ENCODE data around the gene RPL22. TPM values are rescaled to one million over a fixed set of nuclear protein-coding genes. Genes with fewer than 3 reads are reported as not detected.

Gene RPL22
- total and polyA plus RNA-seq, 4 donors, result 186 to 985 (median 248) TPM

DNA sequence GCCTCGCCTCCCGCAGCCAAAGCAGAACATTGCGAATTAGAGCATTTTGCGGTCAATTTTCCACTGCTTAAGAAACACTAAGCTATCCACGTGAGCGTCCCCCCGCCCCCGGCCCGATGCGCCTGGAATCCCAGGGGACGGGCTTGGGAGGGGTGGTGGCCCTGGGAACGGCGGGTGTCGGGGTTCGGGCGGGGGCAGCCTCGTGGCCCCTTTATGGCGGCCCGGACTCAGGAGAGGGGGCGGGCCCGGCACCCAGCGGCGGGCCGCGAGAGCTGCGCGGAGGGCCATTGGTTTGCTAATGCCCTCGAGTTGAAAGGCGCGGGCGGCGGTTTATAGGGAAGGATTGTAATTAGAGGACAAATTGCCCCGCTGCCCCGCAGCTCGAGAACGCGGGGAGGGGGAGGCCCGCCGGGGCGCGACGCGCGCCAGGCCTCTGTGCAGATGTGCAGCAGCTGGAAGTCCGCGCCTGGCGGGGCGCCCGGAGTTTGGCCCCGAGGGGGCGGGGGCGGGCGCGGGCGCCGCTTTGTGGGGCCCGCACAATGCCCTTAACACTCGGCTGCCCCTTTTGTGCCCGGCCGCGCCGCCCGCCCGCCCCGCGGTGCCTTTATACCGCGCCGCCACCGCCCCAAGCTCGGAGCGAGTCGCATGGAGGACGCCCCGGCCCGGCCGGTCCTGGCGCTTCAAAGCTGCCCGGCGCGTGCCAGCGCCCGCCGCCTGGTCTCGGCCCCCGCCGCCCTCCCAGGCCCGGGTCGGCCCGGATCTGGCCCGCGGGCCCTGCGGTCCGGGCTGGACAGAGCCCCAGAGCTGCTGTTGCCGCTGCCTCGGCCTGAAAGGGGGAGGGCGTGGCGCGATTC is 42.7 kb upstream of the RPL22 start:
- TF ChIP-seq, protein P1, sequence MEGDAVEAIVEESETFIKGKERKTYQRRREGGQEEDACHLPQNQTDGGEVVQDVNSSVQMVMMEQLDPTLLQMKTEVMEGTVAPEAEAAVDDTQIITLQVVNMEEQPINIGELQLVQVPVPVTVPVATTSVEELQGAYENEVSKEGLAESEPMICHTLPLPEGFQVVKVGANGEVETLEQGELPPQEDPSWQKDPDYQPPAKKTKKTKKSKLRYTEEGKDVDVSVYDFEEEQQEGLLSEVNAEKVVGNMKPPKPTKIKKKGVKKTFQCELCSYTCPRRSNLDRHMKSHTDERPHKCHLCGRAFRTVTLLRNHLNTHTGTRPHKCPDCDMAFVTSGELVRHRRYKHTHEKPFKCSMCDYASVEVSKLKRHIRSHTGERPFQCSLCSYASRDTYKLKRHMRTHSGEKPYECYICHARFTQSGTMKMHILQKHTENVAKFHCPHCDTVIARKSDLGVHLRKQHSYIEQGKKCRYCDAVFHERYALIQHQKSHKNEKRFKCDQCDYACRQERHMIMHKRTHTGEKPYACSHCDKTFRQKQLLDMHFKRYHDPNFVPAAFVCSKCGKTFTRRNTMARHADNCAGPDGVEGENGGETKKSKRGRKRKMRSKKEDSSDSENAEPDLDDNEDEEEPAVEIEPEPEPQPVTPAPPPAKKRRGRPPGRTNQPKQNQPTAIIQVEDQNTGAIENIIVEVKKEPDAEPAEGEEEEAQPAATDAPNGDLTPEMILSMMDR (IDR thresholded peaks at IDR 0.05; ENCODE audit: control extremely low read depth, extremely low read depth), result no peak
- WGBS, 2 donors, result 1 to 2% methylated on average over 59 to 99 of the region's 99 CpGs
- Histone ChIP-seq H3K4me3 (no peak overlapping the region), H3K27ac (ENCODE audit: low read depth in 1 of 2, low read length in 1 of 2) (no peak overlapping the region), H3K9me3 (ENCODE audit: control insufficient read depth in 4 of 4, insufficient read depth in 3 of 4, low read length in 3 of 4) (peaks cover 0 to 2% (median 0%) of the 10 kb centered on the region in 4 donors), H3K36me3 (ENCODE audit: control insufficient read depth in 4 of 4, insufficient read depth in 4 of 4, low read length in 4 of 4) (no peaks in the 10 kb centered on the region), H3K4me1 (ENCODE audit: control insufficient read depth in 5 of 5, insufficient read depth in 5 of 5, low read length in 5 of 5) (peaks cover 0 to 16% (median 4%) of the 10 kb centered on the region in 5 donors), H3K27me3 (ENCODE audit: control insufficient read depth in 3 of 3, insufficient read depth in 3 of 3, low read length in 2 of 3) (peaks cover 23 to 59% (median 48%) of the 10 kb centered on the region in 3 donors), H3K9ac (ENCODE audit: insufficient read depth in 1 of 2, low read length in 2 of 2) (no peak overlapping the region)
- ATAC-seq (ENCODE audit: insufficient read depth, low FRiP score) (no peak), DNase-seq (peak in 2 of 3 donors; percentile 69 to 74)

- ATAC-seq (ENCODE audit: insufficient read depth, low FRiP score) (no peak), DNase-seq (no peak)
- H3K4me1 ChIP-seq (ENCODE audit: control insufficient read depth in 5 of 5, insufficient read depth in 5 of 5, low read length in 5 of 5), result peaks cover 0 to 16% (median 4%) of the 10 kb centered on the region in 5 donors
- no peak overlapping the region for H3K9ac ChIP-seq (ENCODE audit: insufficient read depth in 1 of 2, low read length in 2 of 2)
- H3K36me3 ChIP-seq (ENCODE audit: control insufficient read depth in 4 of 4, insufficient read depth in 4 of 4, low read length in 4 of 4), result no peaks in the 10 kb centered on the region
- 12 to 18% methylated on average over 32 to 33 of the region's 33 CpGs for WGBS, 2 donors
- H3K27me3 ChIP-seq (ENCODE audit: control insufficient read depth in 3 of 3, insufficient read depth in 3 of 3, low read length in 2 of 3), result peaks cover 23 to 56% (median 47%) of the 10 kb centered on the region in 3 donors
- H3K27ac ChIP-seq (ENCODE audit: low read depth in 1 of 2, low read length in 1 of 2), result no peak overlapping the region
- no peak overlapping the region for H3K4me3 ChIP-seq
- TF ChIP-seq, protein P1 (IDR thresholded peaks at IDR 0.05; ENCODE audit: control extremely low read depth, extremely low read depth), result no peak
- peaks cover 0 to 2% (median 0%) of the 10 kb centered on the region in 4 donors for H3K9me3 ChIP-seq (ENCODE audit: control insufficient read depth in 4 of 4, insufficient read depth in 3 of 4, low read length in 3 of 4)
These were observed 41.9 kb upstream of the RPL22 start for GRCh38 chr1:6241107-6241886.

DNA sequence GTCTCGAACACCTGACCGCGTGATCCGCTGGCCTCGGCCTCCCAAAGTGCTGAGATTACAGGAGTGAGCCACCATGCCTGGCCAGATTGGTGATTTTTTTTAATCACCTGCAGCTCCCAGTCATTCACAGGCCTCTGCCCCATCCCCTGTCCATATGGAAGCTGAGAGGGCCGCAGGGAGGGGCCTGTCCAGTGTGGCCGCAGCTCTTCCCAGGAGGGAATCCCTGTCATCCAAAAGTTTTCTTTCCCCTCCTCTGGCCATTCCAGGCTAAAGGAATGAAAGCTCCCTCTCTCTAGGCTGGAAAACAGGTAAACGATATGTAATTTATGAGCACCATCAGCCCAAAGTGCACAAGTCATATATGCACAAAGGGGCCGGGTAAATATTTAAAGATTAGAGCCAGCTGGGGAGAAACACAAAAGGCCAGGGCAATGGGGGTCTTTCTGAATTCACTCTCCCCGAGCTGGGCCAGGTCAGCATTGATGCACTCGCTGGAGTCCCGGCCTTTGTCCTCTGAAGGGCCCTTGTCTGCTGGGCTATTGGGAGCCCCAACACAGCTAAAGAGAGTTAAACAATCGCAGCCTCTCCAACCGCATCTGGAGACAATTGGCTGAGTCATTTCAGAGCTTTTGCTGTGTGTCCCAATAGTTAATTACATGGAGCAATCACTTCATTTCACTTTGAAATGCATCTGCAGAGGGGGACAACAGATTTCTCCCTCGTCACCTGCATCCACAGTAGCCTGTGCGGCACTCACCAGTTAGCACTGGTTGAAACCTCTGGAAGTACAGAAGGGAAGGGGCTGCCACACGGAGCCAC is 40.8 kb upstream of the RPL22 start:
- no peaks in the 10 kb centered on the region for H3K36me3 ChIP-seq (ENCODE audit: control insufficient read depth in 4 of 4, insufficient read depth in 4 of 4, low read length in 4 of 4)
- no peak overlapping the region for H3K4me3 ChIP-seq
- H3K27ac ChIP-seq (ENCODE audit: low read depth in 1 of 2, low read length in 1 of 2), result no peak overlapping the region
- peaks cover 0 to 2% (median 0%) of the 10 kb centered on the region in 4 donors for H3K9me3 ChIP-seq (ENCODE audit: control insufficient read depth in 4 of 4, insufficient read depth in 3 of 4, low read length in 3 of 4)
- TF ChIP-seq, protein P1 (IDR thresholded peaks at IDR 0.05; ENCODE audit: control extremely low read depth, extremely low read depth), result no peak
- 26 to 43% methylated on average over 17 of the region's 17 CpGs for WGBS, 2 donors
- H3K4me1 ChIP-seq (ENCODE audit: control insufficient read depth in 5 of 5, insufficient read depth in 5 of 5, low read length in 5 of 5), result peaks cover 0 to 12% (median 4%) of the 10 kb centered on the region in 5 donors
- H3K27me3 ChIP-seq (ENCODE audit: control insufficient read depth in 3 of 3, insufficient read depth in 3 of 3, low read length in 2 of 3), result peaks cover 16 to 51% (median 43%) of the 10 kb centered on the region in 3 donors
- H3K9ac ChIP-seq (ENCODE audit: insufficient read depth in 1 of 2, low read length in 2 of 2), result no peak overlapping the region
- ATAC-seq (ENCODE audit: insufficient read depth, low FRiP score) (no peak), DNase-seq (no peak)
